ENCODE results near the gene GJB1. TPM values are rescaled to one million over a fixed set of nuclear protein-coding genes. Genes with fewer than 3 reads are reported as not detected.

GJB1 gene
- not detected in 2 replicates for total RNA-seq (2014; rRNA removed)
- percentile 4 among the genes with signal in this experiment for Bru-seq, nascent RNA
- BruChase-seq, experiment 1, labeled RNA remaining after a 6-hour chase, result not detected
- percentile 10 among the genes with signal in this experiment for BruChase-seq, experiment 2, labeled RNA remaining after a 2-hour chase
- long read RNA-seq, result 0 reads

- H3K9me2 ChIP-seq (replicated peaks; ENCODE audit: low read length), result no peaks in the 10 kb centered on the region
- H3K79me2 ChIP-seq (ENCODE audit: low read length), result no peaks in the 10 kb centered on the region
- H3K9me3 ChIP-seq (ENCODE audit: low read length), result no peaks in the 10 kb centered on the region
- BruUV-seq (replicated peaks), result no TSS peak
- CTCF ChIA-PET, result no interaction called here
- no peaks in the 10 kb centered on the region for H3K4me1 ChIP-seq (ENCODE audit: insufficient read depth, low read length)
- H3K27me3 ChIP-seq (ENCODE audit: low read length), result no peaks in the 10 kb centered on the region
- no peak for DNase-seq
- TF ChIP-seq CTCF (conservative IDR thresholded peaks at IDR 0.05; ENCODE audit: low read depth, low read length), result no peak
- no peak for TF ChIP-seq EZH2 (IDR thresholded peaks at IDR 0.05; ENCODE audit: low read length, unreplicated experiment)
- TF ChIP-seq EZH2phosphoT487 (IDR thresholded peaks at IDR 0.05; ENCODE audit: borderline replicate concordance, low read length), result no peak
- no peak within 1 kb of the TSS for H2AFZ ChIP-seq (ENCODE audit: low read length)
- ATAC-seq, result no peak
- H3K4me3 ChIP-seq (ENCODE audit: low read length), result no peak within 1 kb of the TSS
- no peaks in the 10 kb centered on the region for H3K36me3 ChIP-seq (ENCODE audit: low read depth, low read length)
- H3F3A ChIP-seq (ENCODE audit: low read length, unreplicated experiment), result no peaks in the 10 kb centered on the region
- no peak within 1 kb of the TSS for H3K9ac ChIP-seq (ENCODE audit: low read length)
- intact Hi-C loops (cut with micrococcal nuclease), result no loop called here
- no peaks in the 10 kb centered on the region for H4K20me1 ChIP-seq (ENCODE audit: low read length)
- POLR2A ChIA-PET (ENCODE audit: unreplicated experiment), result no interaction called here
- H3K27ac ChIP-seq (ENCODE audit: low read length), result no peak within 1 kb of the TSS
- H3K4me2 ChIP-seq (ENCODE audit: low read length), result no peak within 1 kb of the TSS
Observed at GRCh38 chrX:71222929-71223328, at the start of gene GJB1. Gene GJB1 (plus strand): TSS chrX:71223224. CDS start chrX:71223708, 484 bp downstream.

GRCh38 chrX:71173440-71173839 is 49.6 kb upstream of the GJB1 start:
- ChIA-PET CTCF (no interaction called here), POLR2A (ENCODE audit: unreplicated experiment) (no interaction called here)
- H3K4me2 ChIP-seq (ENCODE audit: low read length), result no peak overlapping the region
- no TSS peak for BruUV-seq (replicated peaks)
- H3K9me2 ChIP-seq (replicated peaks; ENCODE audit: low read length), result no peaks in the 10 kb centered on the region
- no peaks in the 10 kb centered on the region for H4K20me1 ChIP-seq (ENCODE audit: low read length)
- no peaks in the 10 kb centered on the region for H3K36me3 ChIP-seq (ENCODE audit: low read depth, low read length)
- H3F3A ChIP-seq (ENCODE audit: low read length, unreplicated experiment), result no peaks in the 10 kb centered on the region
- no peaks in the 10 kb centered on the region for H3K27me3 ChIP-seq (ENCODE audit: low read length)
- no peak overlapping the region for H3K9ac ChIP-seq (ENCODE audit: low read length)
- ATAC-seq (no peak), DNase-seq (no peak)
- intact Hi-C loops (cut with micrococcal nuclease), result no loop called here
- no peak for TF ChIP-seq EZH2phosphoT487 (IDR thresholded peaks at IDR 0.05; ENCODE audit: borderline replicate concordance, low read length)
- no peak for TF ChIP-seq EZH2 (IDR thresholded peaks at IDR 0.05; ENCODE audit: low read length, unreplicated experiment)
- no peak for TF ChIP-seq CTCF (conservative IDR thresholded peaks at IDR 0.05; ENCODE audit: low read depth, low read length)
- no peak overlapping the region for H3K27ac ChIP-seq (ENCODE audit: low read length)
- H2AFZ ChIP-seq (ENCODE audit: low read length), result no peak overlapping the region
- H3K79me2 ChIP-seq (ENCODE audit: low read length), result no peaks in the 10 kb centered on the region
- no peaks in the 10 kb centered on the region for H3K4me1 ChIP-seq (ENCODE audit: insufficient read depth, low read length)
- no peak overlapping the region for H3K4me3 ChIP-seq (ENCODE audit: low read length)
- H3K9me3 ChIP-seq (ENCODE audit: low read length), result no peaks in the 10 kb centered on the region

- no peak for DNase-seq
- no peak for TF ChIP-seq CTCF (conservative IDR thresholded peaks at IDR 0.05; ENCODE audit: low read depth, low read length)
- TF ChIP-seq EZH2phosphoT487 (IDR thresholded peaks at IDR 0.05; ENCODE audit: borderline replicate concordance, low read length), result no peak
- no peak for TF ChIP-seq EZH2 (IDR thresholded peaks at IDR 0.05; ENCODE audit: low read length, unreplicated experiment)
- no peaks in the 10 kb centered on the region for H4K20me1 ChIP-seq (ENCODE audit: low read length)
- no peaks in the 10 kb centered on the region for H3F3A ChIP-seq (ENCODE audit: low read length, unreplicated experiment)
- H3K9me3 ChIP-seq (ENCODE audit: low read length), result no peaks in the 10 kb centered on the region
- H3K9ac ChIP-seq (ENCODE audit: low read length), result no peak overlapping the region
- POLR2A ChIA-PET (ENCODE audit: unreplicated experiment), result no interaction called here
- BruUV-seq (replicated peaks), result no TSS peak
- H3K36me3 ChIP-seq (ENCODE audit: low read depth, low read length), result no peaks in the 10 kb centered on the region
- no peak overlapping the region for H3K27ac ChIP-seq (ENCODE audit: low read length)
- H3K27me3 ChIP-seq (ENCODE audit: low read length), result no peaks in the 10 kb centered on the region
- no peaks in the 10 kb centered on the region for H3K79me2 ChIP-seq (ENCODE audit: low read length)
- intact Hi-C loops (cut with micrococcal nuclease), result no loop called here
- H2AFZ ChIP-seq (ENCODE audit: low read length), result no peak overlapping the region
- no peaks in the 10 kb centered on the region for H3K9me2 ChIP-seq (replicated peaks; ENCODE audit: low read length)
- H3K4me1 ChIP-seq (ENCODE audit: insufficient read depth, low read length), result no peaks in the 10 kb centered on the region
- no peak overlapping the region for H3K4me3 ChIP-seq (ENCODE audit: low read length)
- ATAC-seq, result no peak
- CTCF ChIA-PET, result no interaction called here
- no peak overlapping the region for H3K4me2 ChIP-seq (ENCODE audit: low read length)
Observed at GRCh38 chrX:71174795-71175194, 48.2 kb upstream of the GJB1 start.

Data from PC-3 (cell line).